D721Med (cell line): Measurements from ENCODE around the gene PLCH1.

ENCODE experiments used
- DNase-seq: peaks from one replicate; pipeline ENCODE4 v3.0.0; 2011; ENCODE audit warnings: low spot score; ENCODE audit not compliant: insufficient read length
- FAIRE-seq: peaks from 2 replicates; lab custom pipeline; 2011; peaks lifted over from hg19 to GRCh38; lab: Jason Lieb, UNC
- TF ChIP-seq, protein P1 (sequence below): IDR thresholded peaks from 2 replicates; pipeline ENCODE4 v1.5.1; 2012; ENCODE audit warnings: mild to moderate bottlenecking, control low read depth; ENCODE audit not compliant: insufficient read depth; ENCODE audit errors: missing control alignments

The PLCH1 gene

DNA sequence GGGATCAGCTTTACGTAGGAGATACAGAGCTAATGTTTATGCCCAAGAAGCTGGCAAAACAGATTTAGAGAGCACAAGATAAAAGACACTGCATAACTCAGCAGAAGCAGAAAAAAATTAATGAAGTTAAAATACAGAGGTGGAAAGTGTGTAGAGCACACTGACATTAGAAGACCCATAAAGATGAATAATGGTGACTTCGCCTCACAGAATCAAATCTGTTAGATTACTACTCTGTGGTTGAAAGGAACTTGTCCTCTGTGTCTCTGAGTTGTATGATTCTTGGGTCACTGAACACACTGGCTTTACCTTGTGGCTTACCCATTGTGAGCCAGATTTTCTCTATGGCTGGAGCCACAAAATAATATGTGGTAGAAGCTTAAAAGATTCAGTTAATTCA is 224.4 kb downstream of the PLCH1 start:
- no peak for FAIRE-seq
- DNase-seq = no peak

DNA sequence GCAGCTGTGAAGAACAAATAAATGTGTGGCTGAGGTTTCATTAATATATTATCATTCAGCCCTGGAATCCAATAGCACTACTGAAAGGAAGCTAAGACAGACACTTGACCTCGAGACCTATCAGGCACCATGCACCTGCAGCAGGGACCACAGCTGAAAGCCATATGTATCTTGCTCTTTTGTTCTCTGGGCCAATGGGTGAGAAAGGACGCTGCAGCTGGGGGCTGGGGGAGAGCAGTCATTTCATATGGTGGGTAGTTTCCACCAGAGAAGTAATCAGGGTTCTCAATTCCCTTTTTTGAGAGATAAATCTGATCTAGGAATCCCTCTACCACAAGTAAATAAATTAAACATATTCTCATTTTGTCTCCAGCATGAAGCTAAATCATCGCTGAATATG is 225.8 kb downstream of the PLCH1 start:
- FAIRE-seq = no peak
- TF ChIP-seq, protein P1, sequence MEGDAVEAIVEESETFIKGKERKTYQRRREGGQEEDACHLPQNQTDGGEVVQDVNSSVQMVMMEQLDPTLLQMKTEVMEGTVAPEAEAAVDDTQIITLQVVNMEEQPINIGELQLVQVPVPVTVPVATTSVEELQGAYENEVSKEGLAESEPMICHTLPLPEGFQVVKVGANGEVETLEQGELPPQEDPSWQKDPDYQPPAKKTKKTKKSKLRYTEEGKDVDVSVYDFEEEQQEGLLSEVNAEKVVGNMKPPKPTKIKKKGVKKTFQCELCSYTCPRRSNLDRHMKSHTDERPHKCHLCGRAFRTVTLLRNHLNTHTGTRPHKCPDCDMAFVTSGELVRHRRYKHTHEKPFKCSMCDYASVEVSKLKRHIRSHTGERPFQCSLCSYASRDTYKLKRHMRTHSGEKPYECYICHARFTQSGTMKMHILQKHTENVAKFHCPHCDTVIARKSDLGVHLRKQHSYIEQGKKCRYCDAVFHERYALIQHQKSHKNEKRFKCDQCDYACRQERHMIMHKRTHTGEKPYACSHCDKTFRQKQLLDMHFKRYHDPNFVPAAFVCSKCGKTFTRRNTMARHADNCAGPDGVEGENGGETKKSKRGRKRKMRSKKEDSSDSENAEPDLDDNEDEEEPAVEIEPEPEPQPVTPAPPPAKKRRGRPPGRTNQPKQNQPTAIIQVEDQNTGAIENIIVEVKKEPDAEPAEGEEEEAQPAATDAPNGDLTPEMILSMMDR = no peak
- no peak for DNase-seq

More for the DNA sequence above, 224.4 kb downstream of the PLCH1 start:
- TF ChIP-seq, protein P1 = no peak

GRCh38 chr3:155517903-155518302 is 227.0 kb downstream of the PLCH1 start:
- no peak for DNase-seq
- TF ChIP-seq, protein P1 = no peak
- no peak for FAIRE-seq

- TF ChIP-seq, protein P1 = no peak
- DNase-seq (no peak), FAIRE-seq (no peak)
Measured at GRCh38 chr3:155516439-155516838, 228.4 kb downstream of the PLCH1 start.

DNA sequence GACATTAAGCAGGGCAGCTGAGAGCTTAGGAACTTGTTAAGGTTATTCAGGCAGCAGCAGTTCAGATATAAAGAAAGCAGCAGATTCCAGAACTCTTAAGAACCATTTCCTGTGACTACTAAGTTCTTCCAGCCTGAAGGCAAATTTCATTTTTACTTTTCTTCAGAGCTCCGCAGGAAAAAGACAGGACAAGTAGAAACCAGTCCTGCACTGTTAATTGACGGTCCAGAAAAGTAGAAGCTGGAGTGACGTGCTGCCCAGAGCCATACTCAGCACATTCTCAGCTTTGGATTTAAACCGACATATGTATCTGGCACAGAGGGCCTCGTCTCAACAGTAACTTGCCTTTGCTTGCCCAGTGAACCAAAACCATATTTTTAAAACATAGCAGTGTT is 232.0 kb downstream of the PLCH1 start:
- no peak for FAIRE-seq
- DNase-seq = no peak

DNA sequence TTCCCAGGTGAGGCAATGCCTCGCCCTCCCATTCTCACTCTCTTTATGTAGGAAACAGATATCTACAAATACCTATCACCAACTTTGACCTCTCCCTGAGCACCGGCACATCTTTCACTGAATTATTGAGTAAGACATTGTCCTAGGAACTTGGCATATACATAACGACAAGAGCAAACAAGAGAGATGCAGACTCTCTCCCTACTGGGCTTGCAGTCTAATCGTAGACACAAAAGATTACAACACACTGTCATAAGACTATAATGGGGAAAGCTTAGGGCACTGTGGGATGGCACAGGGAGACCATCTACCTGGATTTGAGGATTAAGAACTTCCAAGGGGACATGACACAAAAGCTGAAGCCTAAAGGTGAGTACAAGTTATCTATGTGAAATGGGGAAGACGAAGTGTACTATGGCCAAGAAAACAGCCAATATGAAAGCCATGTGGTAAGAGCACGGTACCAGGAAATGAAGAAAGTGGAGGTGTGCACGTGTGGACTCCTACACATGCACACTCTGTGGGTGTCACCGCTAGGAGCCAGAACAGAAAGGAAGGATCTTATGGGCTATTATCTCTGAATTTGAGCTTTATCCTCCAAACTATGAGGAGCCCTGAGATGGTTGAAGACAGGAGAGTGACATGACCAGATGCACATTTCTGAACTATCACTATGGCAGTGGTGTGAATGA is 232.6 kb downstream of the PLCH1 start:
- TF ChIP-seq, protein P1 = no peak
- DNase-seq (no peak), FAIRE-seq (no peak)

More for the DNA sequence above, 232.0 kb downstream of the PLCH1 start:
- TF ChIP-seq, protein P1 = no peak

- no peak for FAIRE-seq
- TF ChIP-seq, protein P1 = no peak
- DNase-seq = no peak
Measured at GRCh38 chr3:155504682-155505081, 240.2 kb downstream of the PLCH1 start.
